UCSD-AML1 (cell line): ENCODE data around the gene SEPTIN6.
"Not testable (repeated sequence)": the region's sequence is repeated elsewhere in the genome, so short reads cannot be mapped to it uniquely, and the experiment has no call there.

Source experiments
- DNase-seq: peaks from one replicate; lab custom pipeline; 2025; ENCODE audit not compliant: unreplicated experiment; lab: John Stamatoyannopoulos, UW

SEPTIN6 gene

GRCh38 chrX:119692191-119693039 is 553 bp downstream of the SEPTIN6 start:
- peak; percentile 71 for DNase-seq

DNA sequence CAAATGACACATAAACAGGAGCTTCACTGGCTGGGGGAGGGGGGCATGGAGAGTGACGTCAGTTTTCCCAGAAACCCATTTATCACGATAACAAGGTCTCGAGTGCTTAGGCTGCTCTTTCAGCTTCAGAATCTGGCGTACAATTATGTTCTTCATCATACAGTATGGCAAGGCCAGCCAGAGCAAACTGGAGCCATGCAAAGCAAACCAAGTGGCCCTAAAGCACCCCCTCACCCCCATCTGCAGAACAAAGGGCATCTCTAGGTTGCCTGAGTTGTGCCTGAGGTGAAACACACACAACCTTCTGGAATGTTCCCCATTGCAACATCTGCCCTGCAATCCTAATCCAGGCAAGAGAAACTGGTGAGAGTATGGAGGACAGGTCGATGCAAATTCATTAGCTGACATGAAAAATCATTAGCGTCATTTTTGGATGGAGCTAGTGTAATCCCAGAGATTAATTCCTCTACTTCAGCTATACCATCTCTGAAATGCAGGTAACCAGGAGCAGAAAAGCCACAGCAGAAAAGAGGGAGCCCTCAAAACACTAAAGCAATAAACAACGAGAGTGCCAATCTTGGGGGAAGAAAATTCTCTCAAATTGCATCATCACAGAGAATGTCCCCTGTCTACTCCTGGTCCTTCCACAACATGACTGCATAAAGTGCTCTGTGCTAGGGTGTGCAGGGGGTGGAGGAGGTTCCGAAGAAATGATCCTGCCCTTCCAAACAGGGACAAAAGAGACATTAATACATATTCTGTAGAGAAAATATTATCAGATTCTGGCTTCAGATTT is 1.8 kb downstream of the SEPTIN6 start:
- peak; percentile 26 for DNase-seq

DNA sequence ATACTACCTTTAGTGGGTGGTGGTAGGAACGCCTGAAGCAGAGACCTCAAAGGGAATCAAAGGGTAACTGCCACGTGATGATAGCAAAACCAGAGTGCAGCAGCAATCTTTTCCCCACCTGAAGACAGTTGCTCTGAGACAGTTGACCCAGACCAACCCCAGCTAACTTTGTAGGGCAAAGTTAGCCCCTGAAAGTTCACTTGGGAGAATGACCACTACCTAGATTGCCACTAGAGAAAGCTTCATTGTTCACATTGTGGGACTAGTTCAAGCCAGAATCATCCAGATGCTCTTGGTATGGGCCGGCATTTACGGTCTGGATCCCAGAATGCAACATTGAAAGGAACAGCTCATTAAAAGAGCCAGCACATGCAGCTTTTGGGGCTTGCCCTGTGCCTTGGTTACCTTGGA is 4.1 kb downstream of the SEPTIN6 start:
- no peak for DNase-seq

GRCh38 chrX:119687661-119688413 is 5.1 kb downstream of the SEPTIN6 start:
- DNase-seq: no peak

GRCh38 chrX:119686087-119686691 is 6.8 kb downstream of the SEPTIN6 start:
- DNase-seq: peak; percentile 30

DNA sequence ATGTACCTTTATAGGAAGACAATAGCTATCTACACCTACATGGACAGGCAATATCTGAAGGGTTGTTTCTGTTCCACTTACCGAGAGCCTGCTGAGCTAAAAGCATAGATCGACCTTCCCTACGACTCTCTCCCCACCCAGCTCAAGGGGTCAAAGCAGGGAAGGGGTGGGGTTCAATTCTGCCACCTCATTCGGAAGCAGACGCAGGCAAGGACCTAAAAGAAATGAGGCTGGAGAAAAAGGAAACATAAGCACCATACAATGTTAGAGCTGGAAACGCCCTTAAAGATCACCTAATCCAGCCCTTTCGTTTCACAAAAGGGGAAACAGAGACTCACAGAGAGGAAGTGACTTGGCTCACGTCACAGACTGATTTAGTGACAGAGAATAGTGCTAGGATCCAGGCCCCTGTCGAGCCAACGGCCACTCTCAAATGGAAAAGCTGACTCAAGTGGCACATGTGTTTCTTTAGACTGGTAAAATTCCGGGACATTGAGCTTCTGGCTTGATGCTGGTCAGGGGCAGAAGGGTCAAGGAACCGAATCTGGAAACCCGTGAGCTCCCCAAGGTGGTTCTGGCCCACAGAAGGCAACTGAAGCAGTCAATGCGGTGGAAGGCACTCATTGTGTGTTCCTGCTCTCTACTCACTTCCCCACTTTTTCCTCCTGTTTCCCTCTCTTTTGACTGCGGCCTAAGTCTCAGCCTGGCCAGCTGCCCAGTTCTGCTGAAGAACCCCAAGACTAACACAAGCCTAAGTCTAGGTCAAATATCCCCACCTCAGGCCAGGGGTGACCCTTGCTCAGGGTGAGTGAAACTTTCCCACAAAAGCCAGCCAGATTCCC is 7.5 kb downstream of the SEPTIN6 start:
- peak; percentile 59 for DNase-seq

DNA sequence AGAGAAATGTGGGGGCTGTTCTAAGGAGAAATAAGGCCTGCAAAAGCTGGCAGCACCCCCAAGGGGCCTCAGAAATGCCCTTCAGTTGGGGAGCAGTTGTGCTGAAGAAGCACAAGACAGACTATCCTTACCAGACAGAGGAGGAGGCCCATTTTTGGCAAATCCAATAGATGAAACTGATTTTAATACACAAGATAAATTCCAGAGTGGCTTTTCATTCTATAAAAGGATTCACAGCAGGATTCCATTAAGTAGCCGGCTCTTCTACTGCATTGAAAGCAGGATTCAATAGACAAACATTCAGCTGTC is 8.1 kb downstream of the SEPTIN6 start:
- DNase-seq: no peak

DNA sequence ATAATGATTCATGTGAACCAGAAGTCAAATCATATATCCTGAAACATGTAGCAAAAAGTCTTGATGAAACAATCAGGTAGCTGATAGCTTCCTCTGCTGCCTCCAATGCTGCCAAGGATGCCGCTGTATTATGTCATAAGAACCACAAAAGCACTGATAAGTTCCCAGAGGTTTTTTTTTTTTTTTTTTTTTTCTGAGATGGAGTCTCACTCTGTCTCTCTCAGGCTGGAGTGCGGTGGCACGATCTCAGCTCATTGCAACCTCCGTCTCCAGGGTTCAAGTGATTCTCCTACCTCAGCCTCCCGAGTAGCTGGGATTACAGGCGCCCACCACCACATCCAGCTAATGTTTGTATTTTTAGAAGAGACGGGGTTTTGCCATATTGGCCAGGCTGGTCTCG is 8.7 kb downstream of the SEPTIN6 start:
- not testable (repeated sequence) for DNase-seq

DNA sequence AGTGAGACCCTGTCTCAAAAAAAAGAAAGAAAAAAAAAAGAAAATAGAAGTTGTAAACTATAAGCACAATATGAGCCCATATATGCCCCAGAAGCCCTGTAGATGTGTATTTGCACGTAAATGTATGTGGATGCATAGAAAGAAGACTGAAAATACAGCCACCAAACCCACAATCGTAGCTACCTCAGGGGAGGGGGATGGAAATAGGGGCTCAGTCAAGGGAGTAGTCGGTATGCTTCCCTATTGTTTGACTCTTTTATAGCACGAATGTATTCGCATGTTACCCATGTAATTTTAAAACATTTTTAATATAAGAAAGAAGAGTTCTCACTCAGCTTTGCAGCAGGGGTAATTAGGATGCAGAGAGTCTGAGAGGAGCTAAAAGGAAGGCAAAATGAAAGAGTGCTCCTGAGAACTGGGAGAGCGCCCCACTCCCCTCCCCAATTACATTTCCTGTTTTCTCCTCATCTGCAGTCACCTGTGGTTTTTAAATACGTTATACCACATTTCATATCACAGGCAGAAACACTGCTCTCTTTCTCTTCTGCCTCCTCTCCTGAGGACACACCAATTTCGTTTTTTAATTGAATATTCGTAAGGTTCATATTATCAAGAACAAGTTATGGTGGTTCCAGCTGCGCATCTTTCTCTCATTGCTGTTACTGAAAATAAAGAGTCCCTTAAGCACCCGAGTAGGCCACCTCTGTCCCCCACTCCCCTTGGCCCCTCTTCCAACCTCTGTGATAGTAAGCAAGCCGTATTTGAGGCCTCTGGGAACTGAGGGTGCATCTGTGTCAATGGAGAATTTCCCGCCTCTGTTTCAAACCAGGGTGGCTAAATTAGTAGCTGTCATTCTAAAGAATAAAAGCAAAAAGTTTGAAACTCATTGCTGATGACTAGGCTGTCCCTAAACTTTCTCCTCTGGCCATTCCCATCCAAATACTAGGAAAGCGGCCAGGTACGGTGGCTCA is 10.7 kb downstream of the SEPTIN6 start:
- DNase-seq: no peak

GRCh38 chrX:119677654-119677981 is 15.3 kb downstream of the SEPTIN6 start:
- no peak for DNase-seq

DNA sequence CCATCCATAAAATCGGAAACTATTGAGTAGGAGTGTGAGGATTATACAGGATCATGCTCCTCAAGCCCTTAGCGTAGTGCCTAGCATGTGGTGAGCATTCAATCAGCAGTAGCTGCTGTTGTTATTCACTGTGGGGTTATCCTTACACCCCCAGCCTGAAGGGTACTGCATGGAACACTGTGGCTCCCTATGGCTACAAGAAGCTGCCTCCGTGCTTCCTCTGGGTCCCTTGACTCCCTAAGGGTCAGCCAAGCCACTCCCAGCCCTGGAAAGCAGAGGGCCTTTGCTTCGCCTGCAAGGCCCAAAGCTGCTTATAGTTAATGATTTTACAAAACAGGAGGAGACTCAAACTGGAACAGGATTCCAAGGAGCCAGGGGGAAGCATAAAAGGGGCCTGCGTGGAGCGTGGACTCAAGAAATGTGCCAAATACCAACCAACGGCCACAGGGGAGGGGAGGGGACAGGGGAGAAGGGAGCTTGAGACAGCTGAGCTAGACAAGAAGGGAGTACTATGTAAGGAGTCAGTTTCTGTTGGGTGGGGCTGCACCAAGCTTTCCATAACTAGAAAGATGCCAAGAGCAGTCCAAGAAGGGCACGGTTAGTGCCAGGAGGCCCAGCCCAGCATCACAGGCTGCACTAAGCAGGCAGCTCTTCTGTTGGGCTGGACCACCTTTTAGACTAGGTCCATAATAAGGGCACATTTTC is 15.9 kb downstream of the SEPTIN6 start:
- DNase-seq: no peak

DNA sequence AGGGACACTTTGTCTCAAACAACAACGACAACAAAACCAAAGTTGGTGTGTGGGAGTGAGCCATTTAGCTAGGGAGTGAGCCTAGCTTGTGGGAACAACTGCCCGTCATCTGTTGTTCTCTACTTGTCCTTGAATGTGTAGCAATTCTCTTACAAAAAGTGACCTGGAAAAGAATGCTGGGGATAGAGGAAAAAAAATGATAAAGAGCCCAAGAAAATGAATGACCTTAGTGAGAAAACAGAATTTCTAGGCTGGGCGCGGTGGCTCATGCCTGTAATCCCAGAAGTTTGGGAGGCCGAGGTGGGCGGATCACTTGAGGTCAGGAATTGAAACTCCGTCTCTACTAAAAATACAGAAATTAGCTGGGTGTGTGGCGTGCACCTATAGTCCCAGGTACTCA is 19.6 kb downstream of the SEPTIN6 start:
- no peak for DNase-seq

DNA sequence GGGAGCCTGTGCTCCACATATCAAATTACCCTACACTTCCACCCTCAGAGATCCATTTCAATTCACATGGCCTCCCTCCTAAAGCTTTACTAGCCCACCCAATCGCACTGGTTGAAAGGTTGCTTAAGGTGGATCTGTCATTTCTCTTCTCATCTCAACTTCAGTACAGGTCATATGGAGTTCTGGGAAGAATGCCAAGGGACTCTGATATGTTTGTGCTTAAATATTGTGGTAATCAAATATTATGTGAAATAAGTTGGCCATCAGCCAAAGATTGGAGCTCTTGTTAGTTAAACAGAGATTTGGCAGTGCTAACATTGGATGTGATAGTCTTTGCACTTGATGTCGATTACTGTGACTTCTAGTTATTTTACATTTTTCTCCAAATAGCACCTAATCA is 20.5 kb downstream of the SEPTIN6 start:
- no peak for DNase-seq

GRCh38 chrX:119669424-119670037 is 23.4 kb downstream of the SEPTIN6 start:
- DNase-seq: no peak

- no peak for DNase-seq
Observed at GRCh38 chrX:119667111-119667878, 25.7 kb downstream of the SEPTIN6 start.

- not testable (repeated sequence) for DNase-seq
Observed at GRCh38 chrX:119664877-119665276, 28.1 kb downstream of the SEPTIN6 start.

DNA sequence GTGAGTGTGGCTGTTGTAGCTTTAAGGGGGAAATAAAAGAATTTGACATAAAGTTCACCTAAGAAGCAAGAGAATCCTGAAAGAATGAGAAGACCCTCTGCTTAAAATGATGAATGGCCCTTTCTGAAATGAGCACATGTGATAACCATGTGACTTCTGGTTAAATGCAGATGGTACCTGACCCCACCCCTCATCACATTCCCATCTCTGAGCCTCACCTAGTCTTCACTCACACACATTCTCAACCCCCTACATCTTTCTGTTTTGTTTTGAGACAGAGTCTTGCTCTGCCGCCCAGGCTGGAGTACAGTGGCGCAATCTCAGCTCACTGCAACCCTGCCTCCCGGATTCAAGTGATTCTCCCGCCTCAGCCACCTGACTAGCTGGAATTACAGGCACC is 31.5 kb downstream of the SEPTIN6 start:
- DNase-seq: no peak

DNA sequence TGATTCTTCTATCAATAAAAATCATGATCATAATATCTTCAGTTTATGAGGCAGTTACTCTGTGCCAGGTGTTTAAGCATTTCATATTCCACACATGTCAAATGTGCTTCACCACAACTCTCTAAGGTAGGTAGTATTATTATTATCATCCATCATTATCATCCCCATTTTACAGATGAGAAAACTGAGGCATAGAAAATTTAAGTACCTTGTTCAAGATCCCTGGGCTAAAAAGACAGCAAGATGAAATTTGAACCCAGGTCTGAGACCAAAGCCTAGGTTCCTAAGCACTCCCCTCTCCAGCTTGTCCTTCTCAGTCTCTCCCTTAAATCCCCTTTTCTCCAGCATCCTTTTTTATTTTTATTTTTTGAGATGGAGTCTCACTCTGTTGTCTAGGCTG is 33.4 kb downstream of the SEPTIN6 start:
- DNase-seq: no peak
